NCI-H2029 (cell line): ENCODE data around the gene ZBTB5.
"Not testable (repeated sequence)": the region's sequence is repeated elsewhere in the genome, so short reads cannot be mapped to it uniquely, and the experiment has no call there.

ENCODE experiments used
- DNase-seq: peaks from one replicate; lab custom pipeline; 2025; lab: John Stamatoyannopoulos, UW

The ZBTB5 gene

DNA sequence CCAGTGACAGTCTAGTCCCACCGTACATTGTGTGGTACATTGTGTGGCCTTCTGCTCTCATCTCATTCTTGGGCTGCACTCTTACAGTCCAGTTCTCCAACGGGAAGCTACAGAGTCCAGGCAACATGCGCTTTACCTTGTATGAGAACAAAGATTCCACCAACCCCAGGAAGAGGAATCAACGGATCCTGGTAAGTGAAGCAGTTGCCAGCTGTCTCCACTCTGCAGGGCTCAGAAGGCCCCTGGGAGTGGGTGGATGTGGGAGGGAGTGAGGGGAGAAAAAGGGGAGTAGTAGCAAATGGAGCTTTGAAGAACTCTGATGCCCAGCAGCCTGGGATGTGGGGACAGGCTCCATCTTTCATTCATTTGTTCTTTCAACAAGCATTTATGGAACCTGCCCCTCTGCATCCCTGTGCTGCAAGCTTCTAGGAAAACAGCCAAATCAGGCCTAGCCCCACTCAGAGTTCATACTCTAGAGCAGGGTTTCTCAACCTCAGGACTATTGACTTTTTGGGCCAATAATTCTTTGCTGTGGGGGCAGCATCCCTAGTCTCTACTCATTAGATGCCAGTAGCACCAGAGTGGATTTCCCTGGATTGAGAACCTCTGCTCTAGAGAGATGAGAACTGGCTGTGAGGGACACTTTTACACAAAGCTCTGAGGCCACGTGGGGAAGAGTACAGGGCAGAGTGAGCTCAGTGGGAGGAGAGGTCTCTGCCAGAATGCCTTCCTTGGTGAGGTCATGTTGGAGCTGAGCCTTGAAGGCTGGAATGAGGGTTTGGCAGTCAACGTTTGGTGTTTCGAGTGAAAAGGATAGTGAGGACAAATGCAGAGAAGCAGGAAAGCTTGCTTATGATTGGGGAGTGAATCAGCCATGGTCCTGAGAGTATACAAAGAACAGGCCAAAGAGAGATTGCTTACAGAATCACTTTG, 21.6 kb upstream of the ZBTB5 start:
- DNase-seq: no peak

DNA sequence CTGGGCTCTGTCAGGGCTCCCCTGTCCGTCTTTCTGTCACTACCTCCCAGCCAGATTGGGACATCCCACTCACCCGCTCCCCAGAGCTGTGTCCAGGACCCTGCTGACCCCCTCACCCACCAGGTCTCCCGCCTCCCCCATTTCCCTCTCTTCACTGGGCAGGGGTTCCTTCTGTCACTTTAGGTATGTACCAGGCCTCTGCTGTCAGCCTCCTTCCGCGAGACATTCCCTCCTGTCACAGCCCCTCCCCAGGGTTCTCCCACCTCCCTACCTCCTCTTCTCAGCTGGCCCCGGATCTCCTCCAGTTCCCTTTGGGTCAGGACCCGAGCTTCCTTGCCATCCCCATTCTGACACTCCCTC, 21.0 kb upstream of the ZBTB5 start:
- DNase-seq: no peak

DNA sequence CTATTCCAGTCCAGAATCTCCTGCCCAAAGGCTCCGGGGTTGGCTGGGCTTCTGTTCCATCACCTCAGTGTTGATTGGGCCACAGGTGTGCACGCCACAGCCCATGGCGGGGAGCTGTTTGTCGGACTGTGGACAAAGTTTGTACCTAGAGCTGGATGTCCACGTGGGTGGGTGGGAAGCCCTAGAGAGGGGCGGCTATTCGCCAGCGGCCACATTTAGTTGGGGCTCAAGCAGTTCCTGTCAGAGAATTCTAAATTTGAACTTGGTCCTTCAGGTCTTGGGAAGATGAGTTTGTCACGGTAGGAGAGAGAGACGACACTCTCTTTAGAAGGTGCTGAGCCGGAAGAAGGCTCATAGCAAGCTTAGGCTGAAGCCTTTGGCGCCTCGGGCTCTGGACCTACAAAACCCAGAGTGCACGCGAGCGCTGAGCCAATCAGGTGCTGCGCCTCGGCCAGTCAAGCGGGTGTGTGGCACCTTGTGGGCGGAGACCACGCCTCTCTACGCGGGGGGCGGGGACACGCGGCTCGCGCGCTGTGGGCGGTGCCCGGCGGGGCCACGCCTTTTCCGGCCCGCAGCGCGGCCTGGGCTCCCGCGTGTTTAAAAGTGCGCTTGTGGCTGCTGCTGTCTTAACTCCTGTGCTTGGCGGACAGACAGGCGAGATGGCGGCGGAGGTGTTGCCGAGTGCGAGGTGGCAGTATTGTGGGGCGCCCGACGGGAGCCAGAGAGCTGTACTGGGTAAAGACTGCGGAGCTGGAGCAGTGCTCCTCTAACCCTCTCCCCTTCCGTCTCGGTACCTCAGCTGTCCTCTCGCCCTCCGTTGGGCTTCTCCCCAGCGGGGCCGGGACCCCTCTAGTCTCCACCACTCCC, 20.4 kb upstream of the ZBTB5 start, which contains the start of gene POLR1E:
POLR1E (plus strand) TSS at position 560 of the 867 bp plus-strand sequence; CDS start at position 660, 100 bp downstream.
- DNase-seq: peak; percentile 92

DNA sequence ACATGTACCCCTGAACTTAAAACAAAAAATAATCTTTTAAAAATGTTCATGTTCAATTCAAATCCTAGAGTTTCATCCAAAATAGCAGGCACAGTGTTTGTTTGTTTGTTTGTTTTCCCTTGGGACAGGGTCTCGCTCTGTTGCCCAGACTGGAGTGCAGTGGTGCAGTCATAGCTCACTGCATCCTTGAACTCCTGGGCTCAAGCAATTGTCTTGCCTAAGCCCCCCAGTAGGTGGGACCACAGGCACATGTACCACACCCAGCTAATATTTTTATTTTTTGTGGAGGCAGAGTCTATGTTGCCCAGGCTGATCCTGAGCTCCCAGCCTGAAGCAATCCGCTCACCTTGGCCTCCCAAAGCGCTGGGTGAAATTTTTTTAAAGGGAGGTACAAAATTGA, 15.5 kb upstream of the ZBTB5 start:
- no peak for DNase-seq

DNA sequence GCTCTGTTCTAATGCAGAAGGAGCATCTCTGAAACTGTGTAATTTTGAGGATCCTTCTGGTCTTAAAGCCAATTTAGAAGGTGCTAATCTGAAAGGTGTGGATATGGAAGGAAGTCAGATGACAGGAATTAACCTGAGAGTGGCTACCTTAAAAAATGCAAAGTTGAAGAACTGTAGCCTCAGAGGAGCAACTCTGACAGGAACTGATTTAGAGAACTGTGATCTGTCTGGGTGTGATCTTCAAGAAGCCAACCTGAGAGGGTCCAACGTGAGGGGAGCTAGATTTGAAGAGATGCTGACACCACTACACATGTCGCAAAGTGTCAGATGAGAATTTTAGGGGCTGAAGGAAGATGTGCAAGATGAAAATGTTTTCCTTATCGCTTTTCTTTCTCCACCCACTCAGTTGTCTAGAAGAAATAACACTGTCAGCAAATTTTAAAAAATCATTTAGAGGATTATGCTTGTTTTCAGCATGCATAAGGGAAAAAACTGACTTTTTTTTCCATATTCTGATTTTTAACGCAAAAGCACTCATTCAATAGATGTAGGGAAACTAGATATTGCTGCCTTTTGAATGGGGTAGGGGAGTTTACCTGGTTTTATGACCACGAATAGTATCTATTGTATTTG, 12.9 kb upstream of the ZBTB5 start:
- DNase-seq: not testable (repeated sequence)

DNA sequence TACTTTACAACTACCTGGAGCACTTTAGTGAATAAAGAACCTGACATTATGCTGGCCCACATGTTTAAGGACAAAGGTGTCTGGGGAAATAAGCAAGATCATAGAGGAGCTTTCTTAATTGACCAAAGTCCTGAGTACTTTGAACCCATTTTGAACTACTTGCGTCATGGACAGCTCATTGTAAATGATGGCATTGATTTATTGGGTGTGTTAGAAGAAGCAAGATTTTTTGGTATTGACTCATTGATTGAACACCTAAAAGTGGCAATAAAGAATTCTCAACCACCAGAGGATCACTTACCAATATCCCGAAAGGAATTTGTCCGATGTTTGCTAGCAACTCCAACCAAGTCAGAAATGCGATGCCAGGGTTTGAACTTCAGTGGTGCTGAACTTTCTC, 12.2 kb upstream of the ZBTB5 start:
- not testable (repeated sequence) for DNase-seq

DNA sequence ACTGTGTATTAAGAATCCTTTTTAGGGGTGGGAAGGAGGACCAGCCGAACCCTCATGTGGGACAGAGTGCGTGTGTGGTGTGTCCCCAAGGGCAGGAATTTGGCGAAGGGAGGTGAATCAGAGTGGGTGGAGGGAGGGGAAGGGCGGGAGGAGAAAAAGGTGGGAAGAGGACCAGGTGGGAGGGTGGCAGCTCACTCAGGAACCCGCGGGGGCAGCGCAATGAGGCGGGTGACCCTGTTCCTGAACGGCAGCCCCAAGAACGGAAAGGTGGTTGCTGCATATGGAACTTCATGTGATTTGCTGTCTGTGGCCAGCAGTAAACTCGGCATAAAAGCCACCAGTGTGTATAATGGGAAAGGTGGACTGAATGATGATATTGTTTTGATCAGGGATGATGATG, 11.7 kb upstream of the ZBTB5 start:
- no peak for DNase-seq

DNA sequence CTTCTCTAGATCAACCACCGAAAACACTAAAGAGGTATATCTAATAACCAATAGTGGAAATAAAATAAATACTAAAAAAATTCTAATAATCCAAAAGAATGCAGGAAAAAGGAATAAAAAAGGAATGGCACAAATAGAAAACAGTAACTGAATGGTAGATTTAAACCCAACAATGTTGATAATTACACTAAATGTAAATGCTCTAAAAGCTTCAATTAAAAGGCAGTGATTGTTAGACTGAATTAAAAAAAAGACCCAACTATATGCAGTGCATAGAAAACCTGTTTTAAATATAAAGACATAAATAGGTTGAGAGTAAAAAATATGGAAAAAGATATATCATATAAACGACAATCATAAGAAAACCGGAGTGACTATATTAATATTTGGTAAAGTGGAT, 9.2 kb upstream of the ZBTB5 start:
- no peak for DNase-seq

DNA sequence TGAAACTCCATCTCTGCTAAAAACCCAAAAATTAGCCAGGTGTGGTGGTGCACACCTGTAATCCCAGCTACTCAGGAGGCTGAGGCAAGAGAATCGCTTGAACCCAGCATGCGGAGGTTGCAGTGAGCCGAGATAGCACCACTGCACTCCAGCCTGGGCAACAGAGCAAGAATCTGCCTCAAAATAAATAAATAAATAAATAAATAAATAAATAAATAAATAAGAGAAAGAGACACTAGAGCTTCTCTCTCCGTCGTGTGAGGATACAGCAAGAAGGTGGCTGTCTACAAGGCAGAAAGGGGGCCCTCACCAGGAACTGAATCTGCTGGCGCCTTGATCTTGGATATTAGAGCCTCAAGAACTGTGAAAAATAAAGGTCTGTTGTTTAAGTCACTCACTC, 8.7 kb upstream of the ZBTB5 start:
- not testable (repeated sequence) for DNase-seq

DNA sequence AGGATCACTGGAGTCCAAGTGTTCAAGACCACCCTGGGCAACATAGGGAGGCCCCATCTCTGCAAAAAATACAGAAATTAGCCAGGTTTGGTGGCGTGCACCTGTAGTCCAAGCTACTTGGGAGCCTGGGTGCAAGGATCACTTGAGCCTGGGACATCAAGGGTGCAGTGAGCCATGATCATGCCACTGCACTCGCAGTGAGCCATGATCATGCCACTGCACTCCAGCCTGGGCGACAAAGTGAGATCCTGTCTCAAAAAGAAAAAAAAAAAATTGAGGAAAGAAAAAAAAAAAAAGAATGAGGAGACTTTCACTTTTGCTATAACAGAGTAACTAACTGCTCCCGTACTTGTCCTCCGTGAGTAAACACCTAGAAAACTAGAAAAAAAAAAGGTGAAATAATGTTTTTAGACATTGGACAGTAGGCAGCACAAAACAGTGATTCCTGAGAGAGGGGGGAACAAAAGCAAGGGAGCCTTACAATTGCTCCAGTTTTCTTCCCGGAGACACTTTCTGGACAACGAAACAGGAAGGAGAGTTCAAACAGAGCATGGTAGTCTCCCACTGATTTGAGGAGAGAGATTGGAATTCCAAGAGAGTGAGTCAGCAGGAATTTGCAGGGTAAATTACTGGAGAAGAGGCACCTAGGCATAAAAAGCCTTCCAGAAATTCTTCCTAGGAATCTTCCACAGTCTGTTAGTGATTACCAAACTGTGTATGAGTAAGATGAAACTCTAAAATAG, 6.9 kb upstream of the ZBTB5 start:
- DNase-seq: no peak

DNA sequence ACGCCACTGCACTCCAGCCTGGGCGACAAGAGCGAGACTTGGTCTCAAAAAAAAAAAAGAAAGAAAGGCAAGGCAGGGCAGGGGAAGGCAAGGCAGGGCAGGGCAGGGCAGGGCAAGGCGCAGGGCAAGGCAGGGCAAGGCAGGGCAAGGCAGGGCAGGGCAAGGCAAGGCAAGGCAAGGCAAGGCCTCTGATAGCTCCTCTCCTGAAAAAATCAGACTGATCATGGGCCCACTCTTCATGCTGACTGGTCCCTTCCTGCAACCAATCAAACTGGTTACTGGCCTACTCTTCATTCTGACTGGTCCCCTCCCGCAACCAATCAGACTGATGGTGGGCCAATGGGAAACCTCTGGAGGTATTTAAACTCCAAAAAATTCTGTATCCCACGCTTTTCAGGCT, 3.4 kb upstream of the ZBTB5 start:
- no peak for DNase-seq

DNA sequence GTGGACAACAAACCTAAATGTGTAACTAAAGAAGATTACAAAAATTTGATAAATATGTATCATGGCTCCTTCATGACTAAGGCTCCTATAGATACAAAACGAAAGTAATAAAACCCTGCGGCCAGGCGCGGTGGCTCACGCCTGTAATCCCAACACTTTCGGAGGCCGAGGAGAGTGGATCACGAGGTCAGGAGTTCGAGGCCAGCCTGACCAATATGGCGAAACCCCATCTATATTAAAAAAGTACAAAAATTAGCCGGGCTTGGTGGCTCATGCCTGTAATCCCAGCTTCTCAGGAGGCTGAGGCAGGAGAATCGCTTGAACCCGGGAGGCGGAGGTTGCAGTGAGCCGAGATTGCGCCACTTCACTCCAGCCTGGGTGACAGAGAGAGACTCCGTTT, 2.3 kb upstream of the ZBTB5 start:
- not testable (repeated sequence) for DNase-seq

DNA sequence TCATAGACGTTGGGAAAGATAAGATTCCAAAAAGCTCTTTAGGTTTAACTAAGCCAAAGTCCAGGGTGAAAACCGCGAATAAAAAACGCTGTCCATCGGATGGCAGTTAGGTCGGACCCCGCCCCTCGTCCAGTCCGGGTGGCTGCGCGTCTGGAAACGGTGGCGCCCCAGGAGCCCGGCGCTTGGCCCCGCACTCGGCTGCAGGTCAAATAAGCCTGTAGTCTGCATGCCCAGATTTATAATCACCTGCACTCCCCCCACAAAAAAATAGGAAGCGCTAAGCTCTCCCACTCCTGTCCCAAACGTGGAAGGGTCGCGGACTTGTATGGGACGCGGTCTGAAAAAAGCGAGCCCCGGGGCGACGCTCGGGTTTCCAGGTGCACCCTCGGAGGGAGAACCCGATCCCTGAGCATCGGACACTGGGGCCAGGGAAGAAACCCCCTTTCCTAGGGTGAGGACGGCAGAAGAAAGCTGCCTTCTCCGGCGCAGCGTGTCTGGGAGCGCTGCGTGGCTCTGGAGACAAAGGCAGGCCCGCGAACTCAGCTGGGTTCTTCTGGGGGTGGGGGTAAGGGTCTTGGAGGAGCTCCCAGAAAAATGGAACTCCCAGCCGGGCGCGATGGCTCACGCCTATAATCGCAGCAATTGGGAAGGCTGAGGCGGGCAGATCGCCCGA, 923 bp upstream of the ZBTB5 start:
- DNase-seq: peak; percentile 44

DNA sequence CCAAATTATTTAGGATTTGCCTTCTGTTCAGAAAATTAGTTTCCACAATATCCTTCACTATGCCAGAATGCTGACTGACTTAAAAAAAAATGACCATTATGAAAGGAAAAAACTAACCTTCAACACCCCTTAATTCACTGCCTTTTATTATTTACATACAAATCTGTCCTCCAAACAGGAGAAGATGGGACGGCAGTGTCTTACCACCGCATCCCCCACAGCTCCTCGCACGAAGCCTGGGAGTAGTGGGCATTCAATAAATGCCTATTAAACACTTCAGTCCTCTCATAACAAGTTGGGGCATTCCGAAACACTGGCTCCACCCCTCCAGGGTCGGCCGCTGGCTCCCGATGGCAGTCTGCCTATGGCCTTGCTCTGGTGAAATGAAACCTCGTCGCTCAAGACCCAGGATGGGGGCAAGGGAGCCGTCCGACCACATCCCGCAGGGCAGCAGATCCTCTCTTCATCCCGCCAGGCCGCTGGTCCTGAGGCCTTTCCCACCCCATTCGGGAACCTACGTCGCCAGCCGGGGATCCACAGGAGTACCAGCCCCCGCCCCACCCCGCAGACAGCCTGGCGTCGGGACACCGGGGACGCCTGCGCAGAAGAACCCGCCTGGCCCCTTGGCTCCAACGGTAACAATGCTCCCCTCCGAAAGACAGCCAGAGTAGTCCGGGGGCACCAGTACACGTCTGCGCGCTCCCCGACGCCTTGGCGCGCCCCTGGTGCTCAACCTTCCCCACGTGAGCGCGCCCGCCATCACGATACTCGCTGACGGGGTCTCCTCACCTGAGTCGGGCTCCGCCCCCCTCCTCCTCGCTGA, 613 bp downstream of the ZBTB5 start:
- DNase-seq: peak; percentile 93

DNA sequence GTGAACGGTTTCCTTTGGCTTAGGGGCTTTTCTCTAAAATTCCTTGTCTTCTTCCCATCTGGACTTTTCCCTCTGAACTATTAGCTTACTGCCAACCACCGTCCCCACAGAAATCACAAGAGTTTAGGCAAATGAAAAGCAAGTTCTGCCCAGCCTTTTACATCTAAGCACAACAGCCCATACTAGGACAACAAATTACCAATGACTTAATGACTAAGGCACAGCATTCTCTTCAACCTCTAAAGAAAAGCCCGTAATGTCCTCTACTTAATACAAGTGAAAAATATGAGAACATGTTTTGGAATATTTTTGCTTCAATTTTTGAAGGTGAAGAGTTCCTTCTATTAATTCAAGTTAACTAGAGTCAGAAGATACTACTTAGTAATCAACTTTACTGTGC, 1.2 kb downstream of the ZBTB5 start:
- no peak for DNase-seq

DNA sequence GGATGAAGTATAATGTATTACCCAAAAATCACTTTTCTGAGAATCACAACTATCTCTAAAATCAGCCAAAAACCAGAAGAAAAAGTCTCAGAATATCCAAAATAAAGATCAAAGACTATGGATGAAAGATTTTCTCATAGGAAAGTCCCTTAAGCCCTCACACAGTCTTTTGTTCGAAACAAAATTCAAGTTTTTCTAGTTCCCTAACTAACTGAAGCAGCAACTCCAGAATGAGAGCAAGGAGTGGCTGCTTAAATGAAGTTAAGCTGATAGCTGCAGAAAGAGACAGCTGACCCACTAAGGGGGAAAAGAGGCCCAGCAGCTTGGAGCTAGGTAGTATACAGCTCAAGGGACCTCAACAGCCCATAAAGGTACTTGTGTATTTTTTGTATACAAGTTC, 8.4 kb downstream of the ZBTB5 start:
- no peak for DNase-seq

DNA sequence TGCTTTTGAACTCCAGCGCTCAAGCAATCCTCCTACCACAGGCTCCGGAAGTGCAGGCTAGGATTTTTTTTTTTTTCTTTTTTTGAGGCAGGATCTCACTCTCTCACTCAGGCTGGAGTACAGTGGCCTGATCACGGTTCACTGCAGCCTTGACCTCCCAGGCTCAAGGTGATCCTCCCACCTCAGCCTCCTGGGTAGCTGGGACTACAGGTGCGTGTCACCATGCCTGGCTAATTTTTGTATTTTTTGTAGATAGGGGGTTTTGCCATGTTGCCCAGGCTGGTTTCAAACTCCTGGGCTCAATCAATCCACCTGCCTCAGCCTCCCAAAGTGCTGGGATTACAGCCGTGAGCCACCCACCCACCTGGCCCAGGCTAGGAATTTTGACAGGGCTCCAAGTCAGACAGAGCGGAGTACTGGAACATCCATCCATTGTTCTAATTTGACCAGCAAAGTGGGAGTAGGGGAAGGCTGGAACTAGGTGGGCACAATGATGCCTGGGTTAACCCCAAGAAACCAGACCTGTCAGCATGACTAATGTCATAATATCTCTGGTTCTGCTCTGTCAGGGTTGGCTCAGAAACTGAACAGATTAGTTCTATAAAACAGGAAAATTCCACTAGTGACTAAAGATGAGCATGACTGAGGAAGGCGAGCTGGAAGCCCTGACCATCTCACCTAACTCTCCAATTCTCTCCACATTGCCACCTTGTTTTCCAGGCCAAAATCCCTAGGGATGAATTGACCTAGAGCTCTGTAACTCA, 9.2 kb downstream of the ZBTB5 start:
- DNase-seq: no peak

DNA sequence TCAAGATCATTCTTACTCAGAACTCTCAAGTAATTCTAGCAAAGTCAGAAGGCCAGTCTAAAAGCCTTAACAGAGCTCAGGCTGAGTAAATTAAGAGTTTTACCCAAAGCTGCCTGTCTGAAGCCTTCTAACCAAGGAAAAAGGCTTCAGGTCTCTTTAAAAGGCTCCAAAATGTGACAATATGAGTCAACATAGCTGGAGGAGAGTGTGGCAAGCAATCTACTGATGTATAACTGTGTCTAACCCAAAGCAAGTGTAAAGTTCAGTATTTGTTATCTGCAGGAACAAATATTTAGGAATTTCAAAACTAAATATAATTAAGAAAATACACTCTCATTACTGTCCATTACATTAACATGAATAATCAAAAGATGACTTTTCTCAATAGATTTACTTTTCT, 11.0 kb downstream of the ZBTB5 start:
- no peak for DNase-seq

DNA sequence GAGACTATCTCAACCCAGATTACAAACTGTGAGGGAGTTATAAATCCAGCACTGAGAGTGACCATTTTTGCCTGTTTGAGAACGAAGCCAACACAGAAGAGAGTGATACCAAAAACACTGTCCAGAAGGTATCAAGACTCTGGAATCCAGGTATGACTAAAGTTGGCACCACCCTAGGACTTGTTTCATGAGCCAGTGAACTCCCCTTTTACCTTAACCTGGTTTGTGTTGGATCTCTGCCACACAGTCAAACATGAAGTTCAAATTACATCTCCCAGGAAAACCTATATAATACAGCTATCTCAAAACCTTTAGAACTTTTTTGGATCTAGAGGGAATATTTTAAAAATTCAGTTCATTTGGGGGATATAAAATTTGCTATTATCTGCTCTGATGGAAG, 11.4 kb downstream of the ZBTB5 start:
- DNase-seq: no peak

DNA sequence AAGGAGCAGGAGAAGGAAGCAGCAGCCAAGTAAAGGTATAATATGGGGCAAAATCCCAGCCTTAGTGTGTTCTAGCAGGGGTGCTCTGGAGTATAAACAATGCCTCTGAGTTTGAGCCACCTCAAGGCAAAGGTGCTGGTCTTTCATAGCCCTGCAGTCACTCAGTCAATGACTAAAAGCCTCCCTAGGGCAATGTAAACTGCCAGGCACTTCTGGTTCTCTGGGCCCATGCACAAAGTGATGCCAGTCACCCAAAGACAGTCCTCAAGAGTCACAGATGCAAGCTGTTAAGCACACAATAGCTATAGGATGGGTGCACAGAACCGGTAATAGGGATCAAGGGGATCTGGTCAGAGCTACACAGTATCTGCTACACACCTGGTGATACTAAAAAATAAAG, 12.6 kb downstream of the ZBTB5 start:
- DNase-seq: no peak
